Activated CD8-positive, alpha-beta memory T cell treated with anti-CD3 and anti-CD28 coated beads, Interleukin-2, amount 10 ng/mL, durations not matched to agents 7 days and 5 days (primary cell): ENCODE data around the gene SRCIN1. TPM values are rescaled to one million over a fixed set of nuclear protein-coding genes. Genes with fewer than 3 reads are reported as not detected.
"Not testable (repeated sequence)": the region's sequence is repeated elsewhere in the genome, so short reads cannot be mapped to it uniquely, and the experiment has no call there.

Source experiments
- ATAC-seq: fragments of 150-1000 bp; cut with Tn5 transposase; one replicate; pipeline ENCODE4 v1.10.0; 2021; ENCODE audit warnings: moderate library complexity
- CTCF ChIA-PET: fragments of 350-600 bp; sonication (Branson Sonifier 250); formaldehyde crosslinking; loops from one replicate; lab custom pipeline; 2021; ENCODE audit warnings: antibody characterized with exemption; lab: Charles Lee
- DNase-seq: peaks from one replicate; pipeline ENCODE4 v3.0.0-alpha.2; 2020
- H3K27ac Mint-ChIP-seq: one replicate; pipeline ENCODE4 v1.8.0; 2021; ENCODE audit warnings: mild to moderate bottlenecking, mixed read lengths
- H3K27me3 Mint-ChIP-seq: one replicate; pipeline ENCODE4 v1.8.0; 2021; ENCODE audit warnings: mixed read lengths
- H3K36me3 Mint-ChIP-seq: one replicate; pipeline ENCODE4 v1.8.0; 2021; ENCODE audit warnings: mild to moderate bottlenecking, mixed read lengths
- H3K4me1 Mint-ChIP-seq: one replicate; pipeline ENCODE4 v1.8.0; 2021; ENCODE audit warnings: mixed read lengths
- H3K4me3 Mint-ChIP-seq: one replicate; pipeline ENCODE4 v1.8.0; 2021; ENCODE audit warnings: mild to moderate bottlenecking, moderate library complexity, mixed read lengths
- H3K9me3 Mint-ChIP-seq: one replicate; pipeline ENCODE4 v1.8.0; 2022; ENCODE audit warnings: low read depth, mixed read lengths
- total RNA-seq, 2 experiments: library from RNA; stranded (reverse); gene quantifications; one replicate each; pipeline ENCODE4 v1.2.3, GENCODE V29; 2021

The SRCIN1 gene
- total RNA-seq, 2 experiments from 2014 or later = 0.26 to 0.30 TPM

GRCh38 chr17:38508954-38509771 is 96.6 kb downstream of the SRCIN1 start:
- H3K4me3 Mint-ChIP-seq = no peak overlapping the region
- CTCF ChIA-PET = interaction anchor here (0.7 to 1.4 kb wide), 12 partner anchors 10 to 158 kb away, joined by 3 to 15 read pairs (median 4); no protein-coding TSS in a partner anchor
- H3K27me3 Mint-ChIP-seq = peaks cover 41% of the 10 kb centered on the region
- no peaks in the 10 kb centered on the region for H3K36me3 Mint-ChIP-seq
- H3K4me1 Mint-ChIP-seq = peaks cover 4% of the 10 kb centered on the region
- H3K27ac Mint-ChIP-seq = no peak overlapping the region
- peak; percentile 80 for DNase-seq
- no peaks in the 10 kb centered on the region for H3K9me3 Mint-ChIP-seq
- peak; percentile 87 for ATAC-seq

GRCh38 chr17:38508570-38508950 is 97.2 kb downstream of the SRCIN1 start:
- Mint-ChIP-seq H3K36me3 (no peaks in the 10 kb centered on the region), H3K9me3 (no peaks in the 10 kb centered on the region), H3K4me1 (peaks cover 4% of the 10 kb centered on the region), H3K27me3 (peaks cover 41% of the 10 kb centered on the region), H3K4me3 (no peak overlapping the region), H3K27ac (no peak overlapping the region)
- CTCF ChIA-PET = interaction anchor here (0.8 to 1.4 kb wide), 7 partner anchors 28 to 227 kb away, joined by 3 to 6 read pairs (median 4); no protein-coding TSS in a partner anchor
- ATAC-seq = no peak
- no peak for DNase-seq

GRCh38 chr17:38507921-38508569 is 97.7 kb downstream of the SRCIN1 start:
- H3K36me3 Mint-ChIP-seq = no peaks in the 10 kb centered on the region
- CTCF ChIA-PET = interaction anchor here (0.8 to 1.4 kb wide), 5 partner anchors 47 to 227 kb away, joined by 3 to 6 read pairs (median 3); no protein-coding TSS in a partner anchor
- no peaks in the 10 kb centered on the region for H3K9me3 Mint-ChIP-seq
- peaks cover 4% of the 10 kb centered on the region for H3K4me1 Mint-ChIP-seq
- no peak for ATAC-seq
- peaks cover 41% of the 10 kb centered on the region for H3K27me3 Mint-ChIP-seq
- no peak for DNase-seq
- H3K4me3 Mint-ChIP-seq = no peak overlapping the region
- H3K27ac Mint-ChIP-seq = no peak overlapping the region

- CTCF ChIA-PET = interaction anchor here (1.0 to 1.4 kb wide), 4 partner anchors 48 to 228 kb away, joined by 3 to 6 read pairs (median 4); no protein-coding TSS in a partner anchor
- Mint-ChIP-seq H3K9me3 (no peaks in the 10 kb centered on the region), H3K27me3 (peaks cover 39% of the 10 kb centered on the region)
Measured at GRCh38 chr17:38507436-38507835, 98.3 kb downstream of the SRCIN1 start.

GRCh38 chr17:38504216-38504615 is 101.5 kb downstream of the SRCIN1 start:
- H3K4me3 Mint-ChIP-seq = no peak overlapping the region
- H3K27ac Mint-ChIP-seq = no peak overlapping the region
- peaks cover 17% of the 10 kb centered on the region for H3K27me3 Mint-ChIP-seq
- DNase-seq = no peak
- ATAC-seq = no peak
- H3K4me1 Mint-ChIP-seq = peaks cover under 1% of the 10 kb centered on the region
- CTCF ChIA-PET = interaction anchor here (1.4 kb wide), 1 partner anchor 52 kb away, joined by 3 read pairs; no protein-coding TSS in a partner anchor
- H3K9me3 Mint-ChIP-seq = no peaks in the 10 kb centered on the region
- H3K36me3 Mint-ChIP-seq = no peaks in the 10 kb centered on the region

More at GRCh38 chr17:38507436-38507835, 98.3 kb downstream of the SRCIN1 start:
- ATAC-seq (no peak), DNase-seq (no peak)
- no peak overlapping the region for H3K4me3 Mint-ChIP-seq
- no peaks in the 10 kb centered on the region for H3K36me3 Mint-ChIP-seq
- peaks cover 4% of the 10 kb centered on the region for H3K4me1 Mint-ChIP-seq
- H3K27ac Mint-ChIP-seq = no peak overlapping the region

- not testable (repeated sequence) for ATAC-seq, H3K27ac Mint-ChIP-seq
- CTCF ChIA-PET = interaction anchor here (1.4 to 1.7 kb wide), 2 partner anchors 11 to 53 kb away, joined by 3 to 4 read pairs; no protein-coding TSS in a partner anchor
Measured at GRCh38 chr17:38503286-38503913, 102.4 kb downstream of the SRCIN1 start.

GRCh38 chr17:38501718-38502117 is 104.0 kb downstream of the SRCIN1 start:
- ATAC-seq, H3K36me3 Mint-ChIP-seq, H3K27me3 Mint-ChIP-seq, H3K9me3 Mint-ChIP-seq, DNase-seq, H3K4me1 Mint-ChIP-seq, H3K27ac Mint-ChIP-seq, CTCF ChIA-PET, H3K4me3 Mint-ChIP-seq: not testable (repeated sequence)

More at GRCh38 chr17:38503286-38503913, 102.4 kb downstream of the SRCIN1 start:
- H3K9me3 Mint-ChIP-seq, H3K4me1 Mint-ChIP-seq, H3K4me3 Mint-ChIP-seq, H3K36me3 Mint-ChIP-seq, DNase-seq: not testable (repeated sequence)
- peaks cover 11% of the 10 kb centered on the region for H3K27me3 Mint-ChIP-seq

GRCh38 chr17:38499230-38499629 is 106.5 kb downstream of the SRCIN1 start:
- CTCF ChIA-PET, ATAC-seq, H3K27ac Mint-ChIP-seq, H3K9me3 Mint-ChIP-seq, H3K4me3 Mint-ChIP-seq, H3K4me1 Mint-ChIP-seq, DNase-seq, H3K36me3 Mint-ChIP-seq, H3K27me3 Mint-ChIP-seq: not testable (repeated sequence)

GRCh38 chr17:38498353-38498752 is 107.4 kb downstream of the SRCIN1 start:
- CTCF ChIA-PET = no interaction called here

GRCh38 chr17:38497656-38498055 is 108.1 kb downstream of the SRCIN1 start:
- H3K36me3 Mint-ChIP-seq, H3K27me3 Mint-ChIP-seq, CTCF ChIA-PET, H3K9me3 Mint-ChIP-seq, H3K4me1 Mint-ChIP-seq, H3K4me3 Mint-ChIP-seq, ATAC-seq, H3K27ac Mint-ChIP-seq, DNase-seq: not testable (repeated sequence)

More at GRCh38 chr17:38498353-38498752, 107.4 kb downstream of the SRCIN1 start:
- no peak for DNase-seq
- Mint-ChIP-seq H3K4me1 (no peaks in the 10 kb centered on the region), H3K9me3 (peaks cover 2% of the 10 kb centered on the region), H3K27me3 (no peaks in the 10 kb centered on the region), H3K4me3 (no peak overlapping the region), H3K36me3 (no peaks in the 10 kb centered on the region), H3K27ac (no peak overlapping the region)
- ATAC-seq = no peak

GRCh38 chr17:38494152-38494551 is 111.6 kb downstream of the SRCIN1 start:
- ATAC-seq, CTCF ChIA-PET, H3K4me3 Mint-ChIP-seq, H3K9me3 Mint-ChIP-seq, H3K4me1 Mint-ChIP-seq, H3K27ac Mint-ChIP-seq, H3K27me3 Mint-ChIP-seq, H3K36me3 Mint-ChIP-seq, DNase-seq: not testable (repeated sequence)

GRCh38 chr17:38492067-38493040 is 113.4 kb downstream of the SRCIN1 start:
- H3K9me3 Mint-ChIP-seq, H3K27me3 Mint-ChIP-seq, H3K27ac Mint-ChIP-seq, H3K4me1 Mint-ChIP-seq, H3K4me3 Mint-ChIP-seq, H3K36me3 Mint-ChIP-seq: not testable (repeated sequence)
- ATAC-seq (peak; percentile 78), DNase-seq (peak; percentile 94)
- CTCF ChIA-PET = interaction anchor here (0.8 to 2.4 kb wide), 13 partner anchors 11 to 175 kb away, joined by 3 to 26 read pairs (median 3); no protein-coding TSS in a partner anchor
